GM12872 (cell line): ENCODE data around the gene IGF2.

Experiments
- TF ChIP-seq, protein P1 (sequence below): IDR thresholded peaks from 3 replicates; pipeline ENCODE4 v1.5.1; 2011; ENCODE audit warnings: low read depth, mild to moderate bottlenecking, low read length, moderate library complexity; ENCODE audit not compliant: insufficient read depth

The IGF2 gene

GRCh38 chr11:2136952-2137201, 2.3 kb downstream of the IGF2 start:
- TF ChIP-seq, protein P1, sequence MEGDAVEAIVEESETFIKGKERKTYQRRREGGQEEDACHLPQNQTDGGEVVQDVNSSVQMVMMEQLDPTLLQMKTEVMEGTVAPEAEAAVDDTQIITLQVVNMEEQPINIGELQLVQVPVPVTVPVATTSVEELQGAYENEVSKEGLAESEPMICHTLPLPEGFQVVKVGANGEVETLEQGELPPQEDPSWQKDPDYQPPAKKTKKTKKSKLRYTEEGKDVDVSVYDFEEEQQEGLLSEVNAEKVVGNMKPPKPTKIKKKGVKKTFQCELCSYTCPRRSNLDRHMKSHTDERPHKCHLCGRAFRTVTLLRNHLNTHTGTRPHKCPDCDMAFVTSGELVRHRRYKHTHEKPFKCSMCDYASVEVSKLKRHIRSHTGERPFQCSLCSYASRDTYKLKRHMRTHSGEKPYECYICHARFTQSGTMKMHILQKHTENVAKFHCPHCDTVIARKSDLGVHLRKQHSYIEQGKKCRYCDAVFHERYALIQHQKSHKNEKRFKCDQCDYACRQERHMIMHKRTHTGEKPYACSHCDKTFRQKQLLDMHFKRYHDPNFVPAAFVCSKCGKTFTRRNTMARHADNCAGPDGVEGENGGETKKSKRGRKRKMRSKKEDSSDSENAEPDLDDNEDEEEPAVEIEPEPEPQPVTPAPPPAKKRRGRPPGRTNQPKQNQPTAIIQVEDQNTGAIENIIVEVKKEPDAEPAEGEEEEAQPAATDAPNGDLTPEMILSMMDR, result no peak

GRCh38 chr11:2136209-2136951, 2.8 kb downstream of the IGF2 start:
- TF ChIP-seq, protein P1, result no peak

DNA sequence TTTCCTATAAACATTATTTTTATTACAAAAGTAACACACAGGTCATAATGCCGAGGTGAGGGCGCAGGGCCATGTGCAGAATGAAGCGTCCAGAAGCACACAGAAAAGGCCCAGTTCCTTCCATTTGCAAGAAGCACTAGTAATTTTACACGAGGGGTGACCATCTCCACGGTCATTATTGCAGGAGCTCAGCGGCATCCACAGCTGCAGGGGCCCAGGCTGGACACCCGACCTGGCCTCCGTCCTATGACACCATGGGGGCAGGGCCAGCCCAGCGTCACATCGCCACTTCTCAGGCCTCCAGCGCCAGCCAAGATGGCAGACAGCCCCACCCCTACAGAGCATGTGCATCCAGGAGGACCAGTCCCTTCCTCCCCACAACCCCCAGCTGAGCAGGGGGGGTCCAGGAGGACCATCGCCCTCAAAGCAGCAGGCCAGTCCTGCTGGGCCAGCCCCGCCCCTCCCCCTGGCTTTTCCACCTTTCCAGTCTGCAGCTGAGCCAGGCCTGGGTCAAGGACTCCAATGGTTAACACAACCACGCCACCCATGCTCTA, 3.5 kb downstream of the IGF2 start:
- TF ChIP-seq, protein P1, result no peak

- TF ChIP-seq, protein P1, result no peak
Measured at GRCh38 chr11:2135018-2135569, 4.1 kb downstream of the IGF2 start.

DNA sequence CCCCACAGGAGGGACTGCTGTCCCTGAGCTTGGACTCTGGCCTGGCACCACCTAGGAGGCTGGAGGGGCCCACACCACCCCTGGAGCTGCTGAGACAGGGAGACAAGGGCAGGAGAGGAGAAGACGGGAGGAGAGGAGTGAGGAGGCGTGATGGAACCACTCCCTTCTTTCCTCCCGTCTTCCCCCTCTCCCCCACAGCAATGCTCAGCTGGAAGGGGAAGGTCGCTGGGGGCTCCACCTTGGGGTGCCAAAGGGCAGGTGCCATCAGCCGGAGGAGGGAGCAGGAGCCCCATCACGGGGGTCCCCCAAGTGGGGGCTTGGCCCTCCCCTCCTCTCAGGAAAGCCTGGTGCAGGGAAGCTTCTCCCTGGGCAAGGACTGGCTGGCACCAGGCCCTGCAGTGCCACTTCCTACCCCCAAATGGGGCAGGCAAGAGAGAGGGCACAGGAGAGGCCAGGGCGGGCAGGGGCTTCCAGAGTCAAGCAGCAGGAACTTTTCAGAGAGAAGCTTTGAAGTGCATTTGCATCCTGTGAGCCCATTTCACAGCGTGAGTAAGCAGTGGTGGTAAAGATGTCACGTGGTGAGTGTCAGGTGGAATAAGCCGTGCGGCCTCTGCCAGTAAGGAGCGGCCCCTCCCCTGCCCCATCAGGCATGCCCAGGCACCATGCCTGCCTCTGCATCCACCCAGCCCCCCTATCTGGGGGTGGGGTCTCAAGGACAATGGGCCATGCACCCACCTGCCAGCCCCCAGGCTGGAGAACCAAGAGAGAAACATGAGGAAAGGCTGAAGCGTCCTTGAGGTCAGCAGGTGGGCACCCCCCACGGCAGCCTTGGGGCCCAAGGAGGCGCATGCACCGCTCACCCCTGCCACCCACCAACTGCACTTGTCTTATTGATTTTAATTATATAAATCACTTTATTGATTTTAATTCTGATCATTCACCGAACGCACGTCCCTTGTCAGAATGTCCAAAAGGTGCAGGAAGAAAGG, 4.9 kb downstream of the IGF2 start:
- TF ChIP-seq, protein P1, result no peak

GRCh38 chr11:2133241-2134021, 5.8 kb downstream of the IGF2 start:
- TF ChIP-seq, protein P1, result no peak

DNA sequence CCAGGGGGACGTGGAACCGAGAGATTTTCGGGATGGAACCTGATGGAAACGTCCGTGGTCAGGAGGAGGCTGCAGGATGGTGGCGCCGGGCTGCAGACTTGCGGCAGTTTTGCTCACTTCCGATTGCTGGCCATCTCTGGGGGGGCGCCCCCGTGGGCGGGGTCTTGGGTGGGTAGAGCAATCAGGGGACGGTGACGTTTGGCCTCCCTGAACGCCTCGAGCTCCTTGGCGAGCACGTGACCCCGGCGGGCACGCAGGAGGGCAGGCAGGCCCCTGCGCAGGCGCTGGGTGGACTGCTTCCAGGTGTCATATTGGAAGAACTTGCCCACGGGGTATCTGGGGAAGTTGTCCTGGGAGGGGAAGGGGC, 6.3 kb downstream of the IGF2 start:
- TF ChIP-seq, protein P1, result no peak
